Left lobe of liver (tissue), 2 donors: ENCODE results near the gene DLG4. TPM values are rescaled to one million over a fixed set of nuclear protein-coding genes. Genes with fewer than 3 reads are reported as not detected.
"Not testable (repeated sequence)": the region's sequence is repeated elsewhere in the genome, so short reads cannot be mapped to it uniquely, and the experiment has no call there.

Experiments
- ATAC-seq: fragments of 200-7000 bp; cut with Tn5 transposase; one replicate; pipeline ENCODE4 v1.9.1; 2020; ENCODE audit warnings: mild to moderate bottlenecking, moderate library complexity
- DNase-seq: peaks from one replicate; pipeline ENCODE4 v3.0.0-alpha.2; 2020; ENCODE audit warnings: low spot score
- total RNA-seq: library from RNA; stranded (reverse); gene quantifications from one replicate; pipeline ENCODE4 v1.2.1, GENCODE V29; 2021
- donor health status: DM: no; HTN: no; CAD: no; lungs with moderate emphysema.
- donor health status: DM: no; HTN: yes; CAD: no.

Gene DLG4
- total RNA-seq, 1 donor from 2014 or later, result 5.5 TPM

- not testable (repeated sequence) for DNase-seq, ATAC-seq
Measured at GRCh38 chr17:7168841-7169564, 50.6 kb downstream of the DLG4 start.

- ATAC-seq (peak; percentile 69), DNase-seq (peak; percentile 68)
Measured at GRCh38 chr17:7167832-7168231, 51.8 kb downstream of the DLG4 start.

GRCh38 chr17:7166873-7167272, 52.8 kb downstream of the DLG4 start:
- no peak for DNase-seq
- ATAC-seq, result no peak

GRCh38 chr17:7159571-7159970, 60.1 kb downstream of the DLG4 start:
- not testable (repeated sequence) for DNase-seq, ATAC-seq

GRCh38 chr17:7158424-7158823, 61.2 kb downstream of the DLG4 start:
- ATAC-seq, DNase-seq: not testable (repeated sequence)

- DNase-seq, result peak; percentile 91
- ATAC-seq, result peak; percentile 98
Measured at GRCh38 chr17:7156342-7156940, 63.2 kb downstream of the DLG4 start.

GRCh38 chr17:7147772-7148171, 71.9 kb downstream of the DLG4 start:
- ATAC-seq, result peak; percentile 30
- no peak for DNase-seq

GRCh38 chr17:7146115-7146514, 73.5 kb downstream of the DLG4 start:
- ATAC-seq (no peak), DNase-seq (no peak)

GRCh38 chr17:7144213-7144612, 75.4 kb downstream of the DLG4 start:
- no peak for DNase-seq

GRCh38 chr17:7141824-7142223, 77.8 kb downstream of the DLG4 start:
- DNase-seq, result no peak
- ATAC-seq, result no peak

More at GRCh38 chr17:7144213-7144612, 75.4 kb downstream of the DLG4 start:
- no peak for ATAC-seq

- DNase-seq (no peak), ATAC-seq (no peak)
Measured at GRCh38 chr17:7139400-7139799, 80.2 kb downstream of the DLG4 start.

GRCh38 chr17:7138800-7139381, 80.7 kb downstream of the DLG4 start:
- ATAC-seq (no peak), DNase-seq (no peak)

- ATAC-seq, result no peak
- DNase-seq, result no peak
Measured at GRCh38 chr17:7137171-7137943, 82.3 kb downstream of the DLG4 start.

Other genes starting within 250 kb of the DLG4 start
- gene ALOX12, start 223.8 kb downstream of the DLG4 start, total RNA-seq, result not detected
- 83.9 TPM for gene RNASEK, start 207.2 kb downstream of the DLG4 start, total RNA-seq
- 1.7 TPM for gene BCL6B, start 196.8 kb downstream of the DLG4 start, total RNA-seq
- gene SLC16A13, start 183.8 kb downstream of the DLG4 start, total RNA-seq, result 39.9 TPM
- gene SLC16A11, start 175.7 kb downstream of the DLG4 start, total RNA-seq, result 2.5 TPM
- gene CLEC10A, start 139.6 kb downstream of the DLG4 start, total RNA-seq, result 1.1 TPM
- gene ASGR2, start 105.0 kb downstream of the DLG4 start, total RNA-seq, result 442 TPM
- gene ASGR1, start 40.5 kb downstream of the DLG4 start, total RNA-seq, result 526 TPM
- 1,044 TPM for gene ACADVL, start 102 bp upstream of the DLG4 start, total RNA-seq
- gene DVL2, start 14.7 kb upstream of the DLG4 start, total RNA-seq, result 10.0 TPM
- 16.5 TPM for gene PHF23, start 19.6 kb upstream of the DLG4 start, total RNA-seq
- gene GABARAP, start 22.6 kb upstream of the DLG4 start, total RNA-seq, result 235 TPM
- 35.1 TPM for gene CTDNEP1, start 31.9 kb upstream of the DLG4 start, total RNA-seq
- gene ELP5, start 32.4 kb upstream of the DLG4 start, total RNA-seq, result 27.5 TPM
- gene CLDN7, start 42.6 kb upstream of the DLG4 start, total RNA-seq, result 20.5 TPM
- gene SLC2A4, start 61.9 kb upstream of the DLG4 start, total RNA-seq, result 0.48 TPM
- 0.81 TPM for gene YBX2, start 74.8 kb upstream of the DLG4 start, total RNA-seq
- 242 TPM for gene EIF5A, start 87.8 kb upstream of the DLG4 start, total RNA-seq
- gene GPS2, start 95.5 kb upstream of the DLG4 start, total RNA-seq, result 21.2 TPM
- gene NEURL4, start 109.5 kb upstream of the DLG4 start, total RNA-seq, result 17.0 TPM
- 3.4 TPM for gene ACAP1, start 116.7 kb upstream of the DLG4 start, total RNA-seq
- gene KCTD11, start 132.3 kb upstream of the DLG4 start, total RNA-seq, result 2.6 TPM
- not detected for gene TMEM95, start 135.3 kb upstream of the DLG4 start, total RNA-seq
- gene TNK1, start 161.3 kb upstream of the DLG4 start, total RNA-seq, result 5.2 TPM
- gene PLSCR3, start 174.7 kb upstream of the DLG4 start, total RNA-seq, result 7.0 TPM
- 80.1 TPM for gene TMEM256, start 184.3 kb upstream of the DLG4 start, total RNA-seq
- 3.9 TPM for gene NLGN2, start 188.0 kb upstream of the DLG4 start, total RNA-seq
- not detected for gene SPEM1, start 200.5 kb upstream of the DLG4 start, total RNA-seq
- not detected for gene SPEM2, start 205.8 kb upstream of the DLG4 start, total RNA-seq
- not detected for gene SPEM3, start 209.0 kb upstream of the DLG4 start, total RNA-seq
- 4.0 TPM for gene TMEM102, start 215.6 kb upstream of the DLG4 start, total RNA-seq
- gene FGF11, start 219.7 kb upstream of the DLG4 start, total RNA-seq, result 0.86 TPM
- 10.9 TPM for gene CHRNB1, start 225.2 kb upstream of the DLG4 start, total RNA-seq